GM21825 (cell line): Measurements from ENCODE around the gene SCD5.

Experiments used
- ATAC-seq: cut with Tn5 transposase; IDR thresholded peaks from one replicate; pipeline ENCODE4 v1.9.1; 2021; ENCODE audit warnings: mild to moderate bottlenecking, moderate library complexity; ENCODE audit not compliant: unreplicated experiment

Gene SCD5

GRCh38 chr4:82594456-82594855, 204.1 kb downstream of the SCD5 start:
- no peak for ATAC-seq

- no peak for ATAC-seq
Observed at GRCh38 chr4:82593411-82593810, 205.2 kb downstream of the SCD5 start.

GRCh38 chr4:82592639-82593038, 206.0 kb downstream of the SCD5 start:
- ATAC-seq, result no peak

- ATAC-seq, result no peak
Observed at GRCh38 chr4:82591592-82591991, 207.0 kb downstream of the SCD5 start.

GRCh38 chr4:82589756-82590155, 208.8 kb downstream of the SCD5 start:
- no peak for ATAC-seq

- ATAC-seq, result no peak
Observed at GRCh38 chr4:82588771-82589270, 209.8 kb downstream of the SCD5 start.

- ATAC-seq, result no peak
Observed at GRCh38 chr4:82587826-82588540, 210.6 kb downstream of the SCD5 start.

- ATAC-seq, result no peak
Observed at GRCh38 chr4:82585690-82586435, 212.7 kb downstream of the SCD5 start.

GRCh38 chr4:82584931-82585330, 213.7 kb downstream of the SCD5 start:
- no peak for ATAC-seq

GRCh38 chr4:82583897-82584587, 214.6 kb downstream of the SCD5 start:
- no peak for ATAC-seq

GRCh38 chr4:82579932-82580331, 218.7 kb downstream of the SCD5 start:
- ATAC-seq, result no peak
